GM12891 (cell line): ENCODE data around the gene ZNF584. TPM values are rescaled to one million over a fixed set of nuclear protein-coding genes. Genes with fewer than 3 reads are reported as not detected.
A peak's percentile ranks its signal among the peaks of the same experiment; 100 is the strongest.

ENCODE experiments used
- DNase-seq: peaks from one replicate; pipeline ENCODE4 v3.0.0; 2011; ENCODE audit warnings: low spot score; ENCODE audit not compliant: insufficient read length
- FAIRE-seq: peaks from 2 replicates; lab custom pipeline; 2011; peaks lifted over from hg19 to GRCh38; lab: Jason Lieb, UNC
- PAX5 ChIP-seq: IDR thresholded peaks from 2 replicates; pipeline ENCODE4 v1.6.1; 2011; ENCODE audit warnings: low read length, moderate library complexity, mild to moderate bottlenecking; ENCODE audit not compliant: insufficient read depth, severe bottlenecking
- POLR2A ChIP-seq: IDR thresholded peaks from 2 replicates; pipeline ENCODE4 v1.6.1; 2011; ENCODE audit warnings: low read depth, low read length, control low read depth
- POLR2AphosphoS5 ChIP-seq: IDR thresholded peaks from 2 replicates; pipeline ENCODE4 v1.6.1; 2011; ENCODE audit warnings: low read depth, low read length, control low read depth
- POU2F2 ChIP-seq: IDR thresholded peaks from 2 replicates; pipeline ENCODE4 v1.6.1; 2011; ENCODE audit warnings: low read depth, mild to moderate bottlenecking, control low read depth, low read length, moderate library complexity
- SPI1 ChIP-seq: IDR thresholded peaks from 2 replicates; pipeline ENCODE4 v1.6.1; 2011; ENCODE audit warnings: low read depth, low read length, control low read depth
- TAF1 ChIP-seq: IDR thresholded peaks from 2 replicates; pipeline ENCODE4 v1.6.1; 2011; ENCODE audit warnings: low read depth, low read length, control low read depth
- polyA plus RNA-seq: library from polyadenylated mRNA; unstranded; fragments of >200 nt; gene quantifications from one replicate; pipeline ENCODE4 v1.2.1, GENCODE V29; 2012; ENCODE audit warnings: low read depth, missing spikeins, inconsistent platforms; ENCODE audit not compliant: missing spikeins

Gene ZNF584
- 3.1 TPM for polyA plus RNA-seq

- TF ChIP-seq POLR2AphosphoS5 = peak; percentile 76; the same call in 1 of the 2 replicates
- TF ChIP-seq POLR2A = peak; percentile 57; the same call in 1 of the 2 replicates
- TF ChIP-seq SPI1 = no peak
- peak; percentile 70 for TF ChIP-seq PAX5
- TF ChIP-seq TAF1 = peak; percentile 79
- TF ChIP-seq POU2F2 = no peak
- DNase-seq = peak; percentile 96
- FAIRE-seq = peak; percentile 94
These were observed at the start of gene ZNF584 for GRCh38 chr19:58408152-58409009. TSS of gene ZNF584 (plus strand) at chr19:58408649. CDS start at chr19:58409148, 499 bp downstream.

GRCh38 chr19:58361900-58362271 is 46.6 kb upstream of the ZNF584 start:
- TF ChIP-seq POU2F2 = no peak
- TF ChIP-seq SPI1 = no peak
- TF ChIP-seq TAF1 = no peak
- TF ChIP-seq PAX5 = no peak
- TF ChIP-seq POLR2A = no peak
- no peak for TF ChIP-seq POLR2AphosphoS5
- FAIRE-seq (no peak), DNase-seq (peak; percentile 68)

GRCh38 chr19:58362272-58362994 is 46.0 kb upstream of the ZNF584 start, which contains the start of gene ZNF497:
TSS of gene ZNF497 (minus strand) at chr19:58362751. CDS start at chr19:58357635, 5,116 bp downstream.
- peak; percentile 100 for FAIRE-seq

GRCh38 chr19:58364146-58364545 is 44.3 kb upstream of the ZNF584 start:
- TF ChIP-seq POLR2AphosphoS5 (no peak), SPI1 (peak; percentile 89), POLR2A (no peak), TAF1 (no peak)
- DNase-seq = no peak
- peak; percentile 77 for FAIRE-seq

More at GRCh38 chr19:58362272-58362994, 46.0 kb upstream of the ZNF584 start, which contains the start of gene ZNF497:
- no peak for TF ChIP-seq SPI1
- no peak for TF ChIP-seq PAX5
- peak; percentile 84 for TF ChIP-seq POLR2A
- TF ChIP-seq POLR2AphosphoS5 = peak; percentile 64; the same call in 1 of the 2 replicates
- TF ChIP-seq TAF1 = peak; percentile 75; the same call in 1 of the 2 replicates
- TF ChIP-seq POU2F2 = 0 out of 2 replicates have a peak, but pooled peaks have one; percentile 34
- DNase-seq = peak; percentile 100

- DNase-seq (no peak), FAIRE-seq (no peak)
- TF ChIP-seq POLR2AphosphoS5 = no peak
These were observed 41.6 kb upstream of the ZNF584 start for GRCh38 chr19:58366585-58367430.

GRCh38 chr19:58367698-58368454 is 40.6 kb upstream of the ZNF584 start:
- DNase-seq = no peak
- no peak for FAIRE-seq
- TF ChIP-seq TAF1 = no peak
- TF ChIP-seq POLR2AphosphoS5 = no peak
- no peak for TF ChIP-seq SPI1
- TF ChIP-seq POU2F2 = no peak
- TF ChIP-seq PAX5 = no peak
- TF ChIP-seq POLR2A = no peak

- no peak for TF ChIP-seq POLR2AphosphoS5
- TF ChIP-seq SPI1 = no peak
- TF ChIP-seq POLR2A = no peak
- TF ChIP-seq TAF1 = no peak
- TF ChIP-seq POU2F2 = no peak
- TF ChIP-seq PAX5 = no peak
- FAIRE-seq (no peak), DNase-seq (no peak)
These were observed 39.7 kb upstream of the ZNF584 start for GRCh38 chr19:58368561-58369360.
